ENCODE measurements around the gene NOTCH1.

The NOTCH1 gene

DNA sequence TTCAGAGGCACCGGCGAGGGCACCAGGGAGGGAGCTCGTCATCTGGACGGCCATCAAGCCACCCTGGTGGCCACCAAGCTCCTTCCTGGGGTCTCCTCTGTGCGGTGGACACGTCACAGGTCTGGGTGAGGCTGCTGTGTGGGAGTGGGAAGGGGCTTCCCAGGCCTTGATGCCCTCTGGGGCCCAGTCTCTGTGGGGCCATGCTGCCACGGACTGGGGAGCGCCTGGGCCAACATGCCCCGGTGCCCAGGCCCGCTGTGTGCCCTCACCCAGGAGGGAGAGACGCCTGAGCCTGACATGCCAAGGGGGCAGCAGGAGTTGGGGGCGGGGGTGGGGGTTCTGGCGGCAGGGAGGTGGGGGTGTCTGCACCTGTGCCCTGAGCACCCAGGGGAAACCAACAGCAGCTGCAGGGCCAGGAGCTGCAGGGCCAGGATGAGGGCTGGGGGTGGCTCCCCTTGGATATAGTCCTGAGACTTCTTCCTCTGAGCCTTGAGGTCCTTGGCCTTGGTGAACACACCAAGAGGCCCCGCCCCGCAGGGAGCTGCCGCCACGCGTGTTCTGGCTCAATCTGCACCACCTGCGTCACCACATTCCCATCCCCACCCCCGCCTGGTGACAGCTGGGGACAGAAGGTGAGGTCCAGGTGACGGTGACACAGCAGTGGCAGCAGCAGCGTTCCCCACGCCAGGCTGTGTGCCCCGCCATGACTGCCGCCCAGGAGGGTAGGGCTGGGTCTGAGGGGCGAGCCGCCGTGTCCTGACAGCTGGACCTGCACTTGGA, 47.7 kb downstream of the NOTCH1 start:
- DNase-seq: no peak

DNA sequence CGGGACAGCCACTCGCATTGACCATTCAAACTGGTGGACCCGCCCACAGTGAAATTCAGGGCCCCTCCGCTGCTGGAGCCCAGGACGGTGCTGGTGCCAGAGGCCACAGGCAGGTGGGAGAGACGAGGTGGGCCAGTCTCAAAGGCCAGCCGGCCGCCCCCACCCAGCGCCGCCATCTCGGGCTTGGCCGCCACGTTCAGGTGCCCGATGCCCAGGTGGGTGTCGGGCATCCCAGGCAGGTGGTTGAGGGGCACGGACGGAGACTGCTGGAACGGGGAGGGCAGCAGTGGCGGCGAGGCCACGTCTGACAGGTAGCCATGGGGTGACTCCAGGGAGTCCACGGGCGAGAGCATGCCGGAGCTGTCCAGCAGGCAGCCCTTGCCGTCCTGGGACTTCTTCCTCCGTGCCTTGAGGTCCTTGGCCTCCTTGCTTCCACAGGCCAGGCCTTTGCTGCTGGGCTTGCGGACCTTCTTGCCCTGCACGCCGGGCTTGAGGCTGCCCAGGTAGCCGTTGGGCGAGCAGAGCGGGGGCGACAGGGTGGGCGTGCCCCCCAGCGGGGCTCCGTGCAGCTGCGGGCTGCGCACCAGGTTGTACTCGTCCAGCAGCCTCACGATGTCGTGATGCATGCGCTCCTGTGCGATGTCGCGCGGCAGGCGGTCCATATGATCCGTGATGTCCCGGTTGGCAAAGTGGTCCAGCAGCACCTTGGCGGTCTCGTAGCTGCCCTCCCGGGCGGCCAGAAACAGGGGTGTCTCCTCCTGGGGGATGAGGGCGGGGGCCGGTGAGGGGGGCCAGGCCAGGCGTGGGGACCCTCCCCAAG, 48.8 kb downstream of the NOTCH1 start:
- no peak for DNase-seq

GRCh38 chr9:136496181-136496580, 49.7 kb downstream of the NOTCH1 start:
- no peak for DNase-seq

- DNase-seq: no peak
These were observed 50.5 kb downstream of the NOTCH1 start for GRCh38 chr9:136495238-136495800.

DNA sequence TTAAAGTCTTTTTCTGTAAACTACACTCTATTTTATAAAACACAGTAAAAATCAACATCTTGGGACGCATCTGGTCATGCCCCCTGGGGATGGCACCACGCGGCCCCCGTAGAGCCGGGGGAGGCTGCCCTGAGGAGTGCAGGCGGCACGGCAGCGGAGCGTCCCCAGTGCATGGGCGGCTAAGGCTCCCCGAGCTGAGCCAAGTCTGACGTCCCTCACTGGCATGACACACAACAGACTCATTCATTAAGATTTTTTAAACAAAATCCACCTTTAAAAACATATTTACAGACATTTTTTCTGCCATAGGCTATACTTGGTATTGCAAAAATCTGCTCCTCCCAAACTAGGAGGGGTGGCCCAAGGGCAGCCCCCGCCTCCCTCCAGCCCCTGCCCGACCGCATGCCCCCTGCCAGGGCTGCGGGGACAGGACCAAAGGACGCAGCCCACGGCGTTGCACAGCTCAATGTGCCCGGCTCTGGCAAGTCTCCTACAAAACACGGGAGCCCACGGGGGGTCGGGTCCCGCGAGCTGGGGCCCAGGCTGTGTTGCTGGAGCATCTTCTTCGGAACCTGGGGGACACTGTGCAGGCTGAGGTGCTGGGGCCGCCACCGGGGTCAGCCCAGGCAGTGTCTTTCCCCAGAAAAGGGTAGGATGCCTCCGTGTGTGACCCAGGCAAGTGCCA, 51.2 kb downstream of the NOTCH1 start:
- DNase-seq: no peak

DNA sequence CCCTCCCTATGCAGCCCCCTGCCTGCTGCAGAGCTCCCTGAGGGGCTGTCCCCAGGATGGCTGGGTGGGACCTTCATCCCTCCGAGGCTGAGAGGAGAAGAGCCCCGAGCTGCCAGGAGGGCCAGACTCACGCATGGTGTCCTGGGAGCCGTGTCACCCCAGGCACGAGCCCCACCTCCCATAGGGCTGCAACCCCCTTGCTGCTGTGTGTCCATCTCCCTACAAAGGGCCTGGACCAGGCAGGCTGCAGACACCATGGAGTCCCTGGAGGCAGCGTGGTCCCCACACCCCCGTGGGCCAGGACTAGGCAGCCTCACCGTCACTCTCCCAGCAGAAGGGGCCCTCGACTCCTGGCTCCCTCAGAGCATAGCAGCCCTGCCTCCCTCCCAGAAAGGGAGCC, 51.8 kb downstream of the NOTCH1 start:
- DNase-seq: no peak

GRCh38 chr9:136493567-136493971, 52.3 kb downstream of the NOTCH1 start:
- DNase-seq: no peak

DNA sequence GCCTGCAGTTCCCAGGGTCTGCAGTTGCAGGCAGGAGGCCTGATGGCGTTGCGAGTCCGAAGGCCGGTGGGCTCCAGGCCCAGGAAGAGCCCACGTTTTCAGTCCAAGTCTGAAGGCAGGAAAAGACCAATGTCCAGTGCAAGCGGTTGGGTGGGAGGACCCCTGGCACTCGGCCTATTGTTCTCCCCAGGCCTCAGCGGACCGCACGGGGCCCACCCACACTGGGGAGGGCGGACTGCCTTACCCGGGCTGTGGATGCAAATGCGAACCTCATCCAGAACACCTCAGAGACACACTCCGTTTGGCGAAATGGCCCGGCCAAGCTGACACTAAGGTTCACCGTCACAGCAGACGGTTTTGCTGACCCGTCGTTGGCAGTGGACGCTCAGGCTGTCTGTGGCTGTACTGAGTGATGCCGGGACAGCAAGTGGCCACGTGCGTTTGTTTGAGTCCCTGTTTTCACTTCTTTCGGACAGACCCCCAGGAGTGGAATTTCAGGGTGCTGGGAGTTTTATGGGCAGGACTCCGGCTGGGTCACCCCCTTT, 52.8 kb downstream of the NOTCH1 start:
- no peak for DNase-seq

- no peak for DNase-seq
These were observed 56.1 kb downstream of the NOTCH1 start for GRCh38 chr9:136489731-136490130.

DNA sequence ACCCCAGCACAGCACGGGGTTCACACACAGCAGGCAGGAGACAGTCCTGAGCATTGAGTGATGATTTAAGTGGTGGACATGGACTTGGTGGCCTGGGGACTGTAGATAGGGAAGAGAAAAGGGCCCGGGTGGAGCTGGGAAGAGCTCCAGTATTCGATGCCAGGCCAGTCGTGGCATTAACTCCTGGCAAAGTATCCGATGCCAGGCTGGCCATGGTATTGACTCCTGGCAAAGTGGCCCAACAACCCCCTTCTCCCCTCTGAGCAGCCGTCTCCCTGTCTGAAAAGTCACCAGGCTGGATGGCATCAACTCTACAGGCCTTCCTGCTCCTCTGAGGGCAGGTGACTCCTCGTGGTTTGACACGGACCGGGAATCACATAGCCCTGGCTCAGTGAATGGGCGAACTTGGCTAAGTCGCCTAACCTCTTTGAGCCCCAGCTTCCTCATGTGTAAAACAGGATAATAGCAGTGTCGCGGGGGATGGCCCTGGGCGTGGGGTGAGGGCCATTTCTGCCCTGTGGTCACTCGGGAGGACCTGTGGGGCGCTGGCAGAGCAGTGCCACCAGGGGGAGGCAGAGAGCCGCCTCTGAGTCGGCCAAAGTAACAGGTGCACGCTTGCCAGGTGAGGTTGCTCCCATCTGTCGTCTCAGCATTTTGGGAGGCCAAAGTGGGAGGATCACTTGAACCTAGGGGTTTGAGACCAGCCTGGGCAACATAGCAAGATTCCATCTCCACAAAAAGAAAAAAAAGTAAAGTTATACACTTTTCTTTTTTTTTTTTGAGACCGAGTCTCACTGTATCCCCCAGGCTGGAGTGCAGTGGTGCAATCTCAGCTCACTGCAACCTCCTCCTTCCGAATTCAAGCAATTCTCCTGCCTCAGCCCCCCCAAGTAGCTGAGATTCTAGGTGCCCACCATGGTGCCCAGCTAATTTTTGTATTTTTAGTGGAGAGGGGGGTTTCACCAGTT, 57.3 kb downstream of the NOTCH1 start:
- DNase-seq: peak; percentile 68

GRCh38 chr9:136487672-136488071, 58.2 kb downstream of the NOTCH1 start:
- DNase-seq: no peak

DNA sequence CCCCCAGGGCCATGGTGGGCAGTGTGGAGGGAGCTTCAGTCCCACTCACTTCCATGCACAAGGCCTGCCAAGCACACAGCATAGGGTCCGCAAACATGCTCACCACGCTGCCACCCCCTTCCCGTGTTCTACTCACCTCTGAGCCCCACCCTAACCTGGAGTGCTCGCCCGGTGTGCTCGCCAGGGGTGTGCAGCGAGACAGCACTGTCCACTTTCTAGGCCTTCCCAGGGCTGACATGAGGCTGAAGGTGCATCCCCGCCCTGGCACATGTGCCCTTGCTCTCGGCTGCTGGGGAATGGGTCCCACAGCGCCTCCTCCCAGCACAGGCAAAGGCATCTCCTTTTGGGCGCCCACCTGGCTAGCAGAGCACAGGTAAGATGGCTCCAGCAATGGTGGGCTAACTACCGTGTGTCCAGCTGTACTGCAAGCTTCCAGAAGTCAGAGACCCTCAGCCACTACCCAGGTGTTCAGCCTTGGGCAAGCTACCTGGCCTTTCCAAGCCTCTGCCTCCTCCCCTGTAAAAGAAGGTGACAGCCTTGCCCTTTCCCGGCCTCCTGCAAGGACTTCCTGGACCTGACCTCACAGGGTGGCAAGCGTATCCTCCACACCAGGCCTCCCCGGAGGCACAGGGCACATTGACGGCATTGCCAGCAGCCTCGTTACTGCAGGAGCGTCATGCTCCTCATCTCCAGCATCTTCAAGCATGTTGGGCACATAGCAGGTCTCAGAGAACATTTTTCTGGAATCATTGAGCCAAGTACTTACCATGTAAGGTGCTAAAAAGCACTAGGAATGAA, 58.8 kb downstream of the NOTCH1 start:
- no peak for DNase-seq

DNA sequence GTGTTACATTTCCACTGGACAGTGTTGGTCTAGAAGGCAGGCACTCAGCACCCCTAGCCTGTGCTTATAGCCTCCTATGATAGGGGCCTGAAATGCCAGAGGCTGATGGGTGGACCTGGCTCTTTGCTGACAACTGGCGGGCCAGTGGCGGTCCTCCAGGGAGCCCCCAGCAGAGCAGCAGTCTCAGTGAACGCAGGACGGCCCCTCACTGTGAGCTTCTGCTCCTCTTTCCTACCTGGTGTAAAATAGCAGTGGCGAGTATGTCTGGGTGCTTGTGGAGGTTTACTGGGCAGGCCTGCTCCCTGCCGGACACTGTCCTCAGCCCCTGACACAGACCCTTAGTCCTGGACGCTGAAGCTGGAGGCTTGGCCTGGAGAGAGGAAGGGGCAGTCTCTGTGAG, 59.7 kb downstream of the NOTCH1 start:
- DNase-seq: no peak

- peak; percentile 83 for DNase-seq
These were observed 60.5 kb downstream of the NOTCH1 start for GRCh38 chr9:136485049-136486045.

GRCh38 chr9:136484153-136485048, 61.4 kb downstream of the NOTCH1 start:
- no peak for DNase-seq

- peak; percentile 96 for DNase-seq
These were observed 62.2 kb downstream of the NOTCH1 start for GRCh38 chr9:136483589-136484152.

- DNase-seq: peak; percentile 99
These were observed 62.9 kb downstream of the NOTCH1 start, which contains the start of gene SEC16A for GRCh38 chr9:136482793-136483588. TSS of gene SEC16A (minus strand) at chr9:136483040. CDS start at chr9:136477615, 5,425 bp downstream.
